Measurements from ENCODE around the gene POLD1. TPM values are rescaled to one million over a fixed set of nuclear protein-coding genes. Genes with fewer than 3 reads are reported as not detected.
A peak's percentile ranks its signal among the peaks of the same experiment; 100 is the strongest.

Gene POLD1
- total RNA-seq, 1 donor from 2014 or later = 10.8 TPM

DNA sequence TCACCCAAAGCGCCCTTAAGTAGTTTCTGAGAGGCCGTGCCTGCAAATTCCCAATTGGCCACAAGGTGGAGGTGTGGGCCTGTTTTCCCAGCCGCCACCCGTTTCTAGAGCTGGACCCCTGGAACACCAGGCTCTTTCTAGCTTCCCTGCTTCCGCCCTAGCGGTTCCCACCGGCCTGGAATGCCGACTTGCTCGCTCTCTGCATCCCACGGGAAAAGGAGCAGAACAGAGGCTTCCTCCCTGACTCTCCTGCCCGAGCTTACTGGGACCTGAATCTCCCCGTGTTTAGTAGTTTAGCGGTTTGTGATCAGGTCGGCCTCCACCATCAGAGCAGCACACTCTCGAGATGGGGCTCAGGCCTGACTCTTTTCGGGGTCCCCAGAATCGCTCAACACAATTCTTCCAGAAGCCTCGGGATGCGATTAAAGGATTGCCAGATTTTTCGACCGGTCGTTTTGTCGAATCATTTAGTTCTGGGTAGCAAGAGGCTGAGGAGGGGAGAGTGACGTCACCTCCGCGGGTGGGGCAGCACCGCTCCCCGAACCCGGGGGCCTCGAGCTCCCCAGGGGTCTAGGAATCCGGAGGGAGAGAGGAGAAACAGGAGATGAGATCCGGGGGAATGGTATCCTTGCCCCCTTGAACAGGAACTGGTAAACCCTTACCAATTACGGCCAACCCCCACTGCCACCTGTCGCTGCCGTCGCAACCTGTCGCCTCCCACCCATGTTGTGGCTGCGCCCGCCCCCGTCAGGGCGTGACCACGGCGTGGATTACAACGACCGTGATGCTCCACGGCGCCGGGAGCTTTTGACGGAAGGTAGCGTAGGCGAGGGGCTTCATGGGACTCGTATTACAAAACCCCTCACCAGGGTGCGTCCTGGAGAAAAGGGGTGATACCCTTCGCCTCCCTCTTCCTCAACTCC, 26.7 kb upstream of the POLD1 start:
- intact Hi-C loops (cut with micrococcal nuclease) = no loop called here

DNA sequence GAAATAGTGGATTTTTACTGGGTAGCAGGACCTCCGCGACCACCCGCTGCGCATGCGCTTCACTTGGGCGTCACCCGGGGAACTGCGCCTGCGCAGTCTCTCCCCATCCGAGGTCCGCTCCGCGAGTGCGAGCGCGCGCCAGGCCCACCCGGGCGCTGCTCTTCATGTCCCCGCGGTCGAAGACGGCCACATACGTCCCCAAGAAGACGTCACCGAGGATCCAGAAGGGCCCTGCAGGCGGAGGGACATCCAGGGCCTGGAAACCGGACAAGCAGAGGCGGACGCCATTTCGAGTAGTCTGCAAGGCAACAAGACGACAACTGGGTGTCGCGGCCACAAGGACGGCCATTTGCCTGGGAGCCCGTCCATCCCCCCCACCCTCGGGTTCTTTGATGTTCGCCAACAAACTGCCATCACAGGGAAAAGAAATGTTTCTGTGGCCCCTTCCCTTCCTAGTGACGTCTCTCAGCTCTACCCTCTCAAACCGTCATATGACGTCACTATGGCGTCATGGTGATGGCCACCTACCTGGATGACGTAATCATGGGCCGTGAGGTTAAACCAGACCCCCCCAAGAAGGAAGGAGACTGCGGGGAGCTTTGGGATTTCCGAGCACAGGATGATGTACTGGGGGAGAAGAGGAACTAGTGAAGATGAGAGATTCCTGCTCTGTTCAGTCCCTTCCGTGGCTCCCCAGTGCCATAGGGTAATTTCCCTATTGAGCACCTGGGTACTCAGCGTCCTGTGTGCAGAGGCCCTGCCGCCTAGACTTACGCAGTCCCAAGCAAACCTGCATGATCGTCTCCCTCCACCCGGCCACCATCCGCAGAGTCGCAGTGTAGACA, 25.4 kb upstream of the POLD1 start:
- peak; percentile 74 for DNase-seq
- Histone ChIP-seq H3K27me3 (ENCODE audit: low read depth) (no peaks in the 10 kb centered on the region), H3K4me1 (peaks cover 24% of the 10 kb centered on the region), H3K4me3 (peak overlapping the region; percentile 67), H3K36me3 (no peaks in the 10 kb centered on the region), H3K27ac (replicated peaks) (peak overlapping the region; percentile 83), H3K9me3 (replicated peaks) (no peaks in the 10 kb centered on the region)
- intact Hi-C loops (cut with micrococcal nuclease) = no loop called here
- TF ChIP-seq CTCF (IDR thresholded peaks at IDR 0.05; ENCODE audit: borderline replicate concordance) = no peak

More for the DNA sequence above, 26.7 kb upstream of the POLD1 start:
- H3K36me3 ChIP-seq = no peaks in the 10 kb centered on the region
- peak; percentile 77 for DNase-seq
- peak overlapping the region; percentile 67 for H3K4me3 ChIP-seq
- peaks cover 24% of the 10 kb centered on the region for H3K4me1 ChIP-seq
- H3K9me3 ChIP-seq (replicated peaks) = no peaks in the 10 kb centered on the region
- H3K27me3 ChIP-seq (ENCODE audit: low read depth) = no peaks in the 10 kb centered on the region
- H3K27ac ChIP-seq (replicated peaks) = peak overlapping the region; percentile 83
- TF ChIP-seq CTCF (IDR thresholded peaks at IDR 0.05; ENCODE audit: borderline replicate concordance) = peak; percentile 89

DNA sequence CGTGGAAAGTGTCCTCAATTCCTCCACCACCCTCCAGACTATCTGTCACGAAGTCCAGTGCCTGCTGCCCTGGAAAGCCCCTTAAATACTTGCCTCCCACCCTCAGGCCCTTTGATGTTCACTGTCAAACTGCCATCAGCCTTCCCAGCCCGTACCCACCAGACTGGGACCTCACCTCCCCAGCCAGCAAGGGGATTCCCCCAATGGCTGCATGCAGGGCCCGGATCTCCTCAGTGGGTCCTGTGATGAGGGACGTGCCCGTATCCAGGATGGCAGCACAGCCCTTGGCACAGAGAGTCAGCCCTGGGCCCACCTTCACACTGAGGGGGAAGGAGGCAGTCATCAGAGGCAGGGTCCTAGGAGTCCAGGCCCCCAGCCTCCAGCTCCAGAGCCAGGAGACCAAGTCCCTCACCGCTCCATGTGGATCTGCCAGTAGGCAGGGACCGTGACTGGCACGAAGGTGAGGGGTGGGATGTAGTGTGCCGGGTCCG, 24.8 kb upstream of the POLD1 start:
- H3K27ac ChIP-seq (replicated peaks) = no peak overlapping the region
- H3K4me1 ChIP-seq = peaks cover 24% of the 10 kb centered on the region
- H3K4me3 ChIP-seq = no peak overlapping the region
- no peaks in the 10 kb centered on the region for H3K27me3 ChIP-seq (ENCODE audit: low read depth)
- intact Hi-C loops (cut with micrococcal nuclease) = no loop called here
- no peak for DNase-seq
- H3K9me3 ChIP-seq (replicated peaks) = no peaks in the 10 kb centered on the region
- no peaks in the 10 kb centered on the region for H3K36me3 ChIP-seq
- no peak for TF ChIP-seq CTCF (IDR thresholded peaks at IDR 0.05; ENCODE audit: borderline replicate concordance)

DNA sequence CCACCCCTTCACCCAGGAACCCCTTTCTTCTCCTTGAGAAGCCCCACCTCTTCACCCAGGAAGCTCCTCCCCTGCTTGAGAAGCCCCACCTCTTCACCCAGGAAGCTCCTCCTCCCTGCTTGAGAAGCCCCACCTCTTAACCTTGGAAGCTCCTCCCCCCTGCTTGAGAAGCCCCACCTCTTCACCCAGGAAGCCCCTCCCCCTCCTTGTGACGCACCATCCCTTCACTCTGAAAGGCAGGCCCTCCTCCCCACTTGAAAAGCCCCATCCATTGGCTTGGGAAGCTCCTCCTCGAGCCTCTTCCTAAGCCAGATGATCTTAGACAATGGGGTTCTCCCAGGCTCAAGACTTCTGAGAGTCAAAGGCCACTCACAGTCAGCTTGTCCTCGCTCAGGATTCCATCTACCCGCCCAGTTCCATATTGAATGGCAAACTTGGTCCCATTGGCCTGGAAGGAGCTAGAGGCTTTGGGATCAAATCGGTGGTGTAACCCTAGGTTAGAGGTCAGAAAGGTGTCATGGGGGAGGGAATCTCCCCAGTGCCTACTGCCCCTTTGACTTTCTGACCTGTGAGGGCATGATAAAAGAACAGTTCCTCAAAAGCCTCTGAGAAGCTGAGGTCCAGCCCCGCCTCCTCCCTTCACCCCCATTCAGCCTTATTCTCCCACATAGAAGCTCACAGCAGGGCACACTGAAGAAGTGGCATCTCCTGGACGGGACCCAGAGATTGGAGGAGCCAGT, 22.7 kb upstream of the POLD1 start:
- DNase-seq = no peak
- intact Hi-C loops (cut with micrococcal nuclease) = loop anchor here (10.0 kb wide), 1 partner anchor 53 kb away; the partner anchor contains the start of gene SPIB
- Histone ChIP-seq H3K4me1 (peaks cover 24% of the 10 kb centered on the region), H3K4me3 (no peak overlapping the region), H3K36me3 (no peaks in the 10 kb centered on the region), H3K27me3 (ENCODE audit: low read depth) (no peaks in the 10 kb centered on the region), H3K9me3 (replicated peaks) (no peaks in the 10 kb centered on the region), H3K27ac (replicated peaks) (no peak overlapping the region)
- no peak for TF ChIP-seq CTCF (IDR thresholded peaks at IDR 0.05; ENCODE audit: borderline replicate concordance)

DNA sequence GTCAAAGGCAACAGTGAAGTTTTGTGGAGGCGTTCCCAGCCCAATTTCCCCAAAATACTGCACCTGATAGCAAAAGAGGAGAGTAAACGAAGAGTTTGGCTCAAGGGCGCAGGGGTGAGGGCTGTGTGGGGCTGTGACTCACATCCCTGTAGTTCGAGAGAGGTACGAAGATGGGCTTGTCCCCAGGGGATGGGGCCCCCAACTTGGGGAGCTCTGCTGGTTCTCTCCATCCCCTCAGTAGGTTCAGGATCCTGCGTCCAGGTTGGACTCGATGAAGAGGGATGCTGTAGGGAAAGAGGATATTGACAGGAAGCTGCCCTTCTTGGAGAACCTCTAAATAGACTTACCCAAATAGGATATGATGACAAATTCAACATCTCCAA, 22.1 kb upstream of the POLD1 start:
- Histone ChIP-seq H3K36me3 (no peaks in the 10 kb centered on the region), H3K27ac (replicated peaks) (no peak overlapping the region), H3K27me3 (ENCODE audit: low read depth) (no peaks in the 10 kb centered on the region), H3K4me3 (no peak overlapping the region), H3K9me3 (replicated peaks) (no peaks in the 10 kb centered on the region), H3K4me1 (peaks cover 21% of the 10 kb centered on the region)
- DNase-seq = no peak
- intact Hi-C loops (cut with micrococcal nuclease) = loop anchor here (10.0 kb wide), 1 partner anchor 53 kb away; the partner anchor contains the start of gene SPIB
- TF ChIP-seq CTCF (IDR thresholded peaks at IDR 0.05; ENCODE audit: borderline replicate concordance) = no peak

All from left ventricle myocardium inferior (tissue), 1 donor.